ENCODE results near the gene CKAP5. TPM values are rescaled to one million over a fixed set of nuclear protein-coding genes. Genes with fewer than 3 reads are reported as not detected.

The CKAP5 gene
- total RNA-seq, 1 experiment from 2014 or later: 190 TPM

GRCh38 chr11:46700241-46701077 is 145.6 kb downstream of the CKAP5 start, which contains the start of the genes ARHGAP1 and ZNF408:
TSS of gene ARHGAP1 (minus strand) at chr11:46700619. CDS start at chr11:46696107, 4,512 bp downstream.
TSS of gene ZNF408 (plus strand) at chr11:46701031. CDS start at chr11:46701048, 17 bp downstream.
- Histone ChIP-seq H2AFZ (ENCODE audit: low read length) (peak within 1 kb of the TSS; percentile 93), H3K79me1 (ENCODE audit: insufficient read depth, low read depth, low read length, poor library complexity, severe bottlenecking) (no peaks in the 10 kb centered on the region), H3K27me3 (ENCODE audit: insufficient read depth, low read length) (no peaks in the 10 kb centered on the region), H2BK20ac (ENCODE audit: low read depth, low read length, poor library complexity, severe bottlenecking) (no peak within 1 kb of the TSS), H2BK12ac (ENCODE audit: insufficient read length, low read depth, low read length) (no peak within 1 kb of the TSS), H2AK5ac (ENCODE audit: insufficient read length, low read length) (no peak within 1 kb of the TSS), H3K14ac (ENCODE audit: insufficient read depth, low read length) (peak within 1 kb of the TSS; percentile 94), H2BK5ac (ENCODE audit: insufficient read length, low read length) (peak within 1 kb of the TSS; percentile 91), H3K4me2 (ENCODE audit: insufficient read depth, insufficient read length, low read length) (peak within 1 kb of the TSS; percentile 95), H2BK15ac (ENCODE audit: low read depth, low read length) (no peak within 1 kb of the TSS), H3K4ac (ENCODE audit: low read depth, low read length) (no peak within 1 kb of the TSS), H4K91ac (ENCODE audit: insufficient read length, low read depth, low read length) (no peak within 1 kb of the TSS), H4K20me1 (ENCODE audit: control insufficient read depth, insufficient read depth, insufficient read length) (no peaks in the 10 kb centered on the region), H4K5ac (ENCODE audit: insufficient read length, low read depth, low read length) (peak within 1 kb of the TSS; percentile 84), H3T11ph (ENCODE audit: low read length) (no peak within 1 kb of the TSS), H3K56ac (ENCODE audit: insufficient read length, low read depth, low read length) (no peak within 1 kb of the TSS), H3K23ac (ENCODE audit: insufficient read length, low read depth, low read length) (no peak within 1 kb of the TSS), H3K4me1 (ENCODE audit: insufficient read depth, low read length) (no peaks in the 10 kb centered on the region), H4K8ac (replicated peaks; ENCODE audit: insufficient read length, low read depth, low read length) (no peak within 1 kb of the TSS), H3K23me2 (ENCODE audit: insufficient read length, low read depth, low read length, poor library complexity, severe bottlenecking) (peaks cover 3% of the 10 kb centered on the region), H3K79me2 (ENCODE audit: insufficient read depth, low read length) (peaks cover 6% of the 10 kb centered on the region; the same call in 1 of the 2 replicates), H3K9me3 (ENCODE audit: control insufficient read depth, low read depth, low read length) (no peaks in the 10 kb centered on the region), H3K18ac (ENCODE audit: insufficient read length, low read depth, low read length) (peak within 1 kb of the TSS; percentile 96), H3K9ac (ENCODE audit: extremely low read depth, insufficient read length, low read length) (peak within 1 kb of the TSS; percentile 96), H2BK120ac (ENCODE audit: low read depth, low read length, poor library complexity, severe bottlenecking) (no peak within 1 kb of the TSS), H3K27ac (ENCODE audit: insufficient read length, low read depth, low read length) (peak within 1 kb of the TSS; percentile 72)
- Mint-ChIP-seq H3K27ac (peak within 1 kb of the TSS; percentile 100), H3K4me1 (peaks cover 15 to 20% of the 10 kb centered on the region in 2 experiments), H3K36me3 (ENCODE audit: insufficient read depth in 1 of 3, low read depth in 3 of 3) (peaks cover 18 to 44% (median 39%) of the 10 kb centered on the region in 3 experiments; a peak in 6 of 7 replicates), H3K27me3 (ENCODE audit: low read depth) (no peaks in the 10 kb centered on the region), H3K4me3 (peak within 1 kb of the TSS; percentile 98 to 99), H3K9me3 (no peaks in the 10 kb centered on the region)
- peak; percentile 99 for DNase-seq
- WGBS (ENCODE audit: extremely low coverage, insufficient read length, low lambda C conversion rate): no CpG with 5 or more reads among the region's 44 CpGs
- no peak for TF ChIP-seq CTCF (conservative IDR thresholded peaks at IDR 0.05)
